GM12864 (cell line): ENCODE data around the gene ARHGAP29.

Experiments used
- DNase-seq: peaks from one replicate; pipeline ENCODE4 v3.0.0-alpha.2; 2011; ENCODE audit warnings: low read depth
- H3K4me3 ChIP-seq: 2 replicates; pipeline ENCODE4 v1.5.1; 2011; ENCODE audit warnings: mild to moderate bottlenecking, low read depth, low read length, control low read depth
- CTCF ChIP-seq: IDR thresholded peaks from 2 replicates; pipeline ENCODE4 v1.5.1; 2011; ENCODE audit warnings: low read depth, mild to moderate bottlenecking, moderate library complexity, low read length, control low read depth, inconsistent platforms; ENCODE audit errors: missing control alignments

The ARHGAP29 gene

GRCh38 chr1:94244816-94245215 lies 7.4 kb upstream of the ARHGAP29 start:
- H3K4me3 ChIP-seq, result no peak overlapping the region
- no peak for TF ChIP-seq CTCF
- DNase-seq, result no peak

GRCh38 chr1:94243665-94244064 lies 6.3 kb upstream of the ARHGAP29 start:
- no peak for DNase-seq
- no peak overlapping the region for H3K4me3 ChIP-seq
- no peak for TF ChIP-seq CTCF

- no peak for DNase-seq
- H3K4me3 ChIP-seq, result no peak overlapping the region
- TF ChIP-seq CTCF, result peak; percentile 12
Measured at GRCh38 chr1:94240822-94241221, 3.4 kb upstream of the ARHGAP29 start.

- TF ChIP-seq CTCF, result no peak
- no peak for DNase-seq
- H3K4me3 ChIP-seq, result no peak overlapping the region
Measured at GRCh38 chr1:94239796-94240195, 2.4 kb upstream of the ARHGAP29 start.

GRCh38 chr1:94239051-94239450 lies 1.7 kb upstream of the ARHGAP29 start:
- no peak for TF ChIP-seq CTCF
- DNase-seq, result no peak
- H3K4me3 ChIP-seq, result no peak overlapping the region

GRCh38 chr1:94236630-94237290 lies 624 bp downstream of the ARHGAP29 start:
- peak overlapping the region; percentile 33 for H3K4me3 ChIP-seq
- TF ChIP-seq CTCF, result no peak
- no peak for DNase-seq

GRCh38 chr1:94236013-94236491 lies 1.3 kb downstream of the ARHGAP29 start:
- H3K4me3 ChIP-seq, result no peak overlapping the region
- no peak for TF ChIP-seq CTCF
- no peak for DNase-seq
